ENCODE data around the gene ELAPOR1.

The ELAPOR1 gene

GRCh38 chr1:109135940-109136339 lies 22.0 kb downstream of the ELAPOR1 start:
- no peak for TF ChIP-seq MAX (IDR thresholded peaks at IDR 0.05)
- no peak for TF ChIP-seq USF1 (IDR thresholded peaks at IDR 0.05)
- TF ChIP-seq FOXM1 (IDR thresholded peaks at IDR 0.05; ENCODE audit: borderline replicate concordance, low read depth), result no peak
- no peak for TF ChIP-seq TCF12 (IDR thresholded peaks at IDR 0.05; ENCODE audit: low read depth)

- TF ChIP-seq EGR1 (IDR thresholded peaks at IDR 0.05), result no peak
- no peak for TF ChIP-seq TCF12 (IDR thresholded peaks at IDR 0.05; ENCODE audit: low read depth)
- TF ChIP-seq ZBTB7A (IDR thresholded peaks at IDR 0.05; ENCODE audit: low read depth), result no peak
- no peak for TF ChIP-seq CREB1 (IDR thresholded peaks at IDR 0.05; ENCODE audit: low read depth)
- TF ChIP-seq NFIC (IDR thresholded peaks at IDR 0.05), result no peak
- TF ChIP-seq YY1 (IDR thresholded peaks at IDR 0.05; ENCODE audit: low read depth), result no peak
- TF ChIP-seq CEBPB (IDR thresholded peaks at IDR 0.05), result no peak
- no peak for TF ChIP-seq TEAD4 (IDR thresholded peaks at IDR 0.05)
- no peak for TF ChIP-seq TAF1 (IDR thresholded peaks at IDR 0.05; ENCODE audit: low read depth)
- TF ChIP-seq MAX (IDR thresholded peaks at IDR 0.05), result no peak
- TF ChIP-seq USF1 (IDR thresholded peaks at IDR 0.05), result no peak
- TF ChIP-seq FOXM1 (IDR thresholded peaks at IDR 0.05; ENCODE audit: borderline replicate concordance, low read depth), result no peak
- TF ChIP-seq RAD21 (IDR thresholded peaks at IDR 0.05; ENCODE audit: low read depth), result no peak
- TF ChIP-seq EP300 (IDR thresholded peaks at IDR 0.05; ENCODE audit: borderline replicate concordance), result no peak
- TF ChIP-seq REST (IDR thresholded peaks at IDR 0.05; ENCODE audit: low read depth), result no peak
Observed at GRCh38 chr1:109136766-109137165, 22.9 kb downstream of the ELAPOR1 start.

- no peak for TF ChIP-seq TAF1 (IDR thresholded peaks at IDR 0.05; ENCODE audit: low read depth)
- TF ChIP-seq ZBTB7A (IDR thresholded peaks at IDR 0.05; ENCODE audit: low read depth), result no peak
- no peak for TF ChIP-seq FOXM1 (IDR thresholded peaks at IDR 0.05; ENCODE audit: borderline replicate concordance, low read depth)
- TF ChIP-seq EP300 (IDR thresholded peaks at IDR 0.05; ENCODE audit: borderline replicate concordance), result no peak
- no peak for TF ChIP-seq RAD21 (IDR thresholded peaks at IDR 0.05; ENCODE audit: low read depth)
- no peak for TF ChIP-seq CEBPB (IDR thresholded peaks at IDR 0.05)
- no peak for TF ChIP-seq TCF12 (IDR thresholded peaks at IDR 0.05; ENCODE audit: low read depth)
- no peak for TF ChIP-seq TEAD4 (IDR thresholded peaks at IDR 0.05)
- no peak for TF ChIP-seq YY1 (IDR thresholded peaks at IDR 0.05; ENCODE audit: low read depth)
- TF ChIP-seq NFIC (IDR thresholded peaks at IDR 0.05), result no peak
- TF ChIP-seq MAX (IDR thresholded peaks at IDR 0.05), result no peak
- no peak for TF ChIP-seq CREB1 (IDR thresholded peaks at IDR 0.05; ENCODE audit: low read depth)
- no peak for TF ChIP-seq REST (IDR thresholded peaks at IDR 0.05; ENCODE audit: low read depth)
- TF ChIP-seq USF1 (IDR thresholded peaks at IDR 0.05), result no peak
Observed at GRCh38 chr1:109137958-109138357, 24.0 kb downstream of the ELAPOR1 start.

- no peak for TF ChIP-seq TAF1 (IDR thresholded peaks at IDR 0.05; ENCODE audit: low read depth)
- TF ChIP-seq MAX (IDR thresholded peaks at IDR 0.05), result no peak
- no peak for TF ChIP-seq RAD21 (IDR thresholded peaks at IDR 0.05; ENCODE audit: low read depth)
- no peak for TF ChIP-seq CEBPB (IDR thresholded peaks at IDR 0.05)
- TF ChIP-seq USF1 (IDR thresholded peaks at IDR 0.05), result no peak
- no peak for TF ChIP-seq EGR1 (IDR thresholded peaks at IDR 0.05)
- no peak for TF ChIP-seq CREB1 (IDR thresholded peaks at IDR 0.05; ENCODE audit: low read depth)
- no peak for TF ChIP-seq YY1 (IDR thresholded peaks at IDR 0.05; ENCODE audit: low read depth)
- TF ChIP-seq FOXM1 (IDR thresholded peaks at IDR 0.05; ENCODE audit: borderline replicate concordance, low read depth), result no peak
- TF ChIP-seq NFIC (IDR thresholded peaks at IDR 0.05), result no peak
- TF ChIP-seq REST (IDR thresholded peaks at IDR 0.05; ENCODE audit: low read depth), result no peak
- no peak for TF ChIP-seq TCF12 (IDR thresholded peaks at IDR 0.05; ENCODE audit: low read depth)
- TF ChIP-seq ZBTB7A (IDR thresholded peaks at IDR 0.05; ENCODE audit: low read depth), result no peak
- no peak for TF ChIP-seq TEAD4 (IDR thresholded peaks at IDR 0.05)
- no peak for TF ChIP-seq EP300 (IDR thresholded peaks at IDR 0.05; ENCODE audit: borderline replicate concordance)
Observed at GRCh38 chr1:109138358-109138757, 24.4 kb downstream of the ELAPOR1 start.
